OCI-LY1 (cell line): ENCODE data around the gene RPS6KA3.

ENCODE experiments used
- H2AFZ ChIP-seq: fragments of 200-600 bp; sonication (generic), shearing (Covaris generic); 2 replicates; pipeline ENCODE4 v1.6.0; 2014; ENCODE audit warnings: antibody characterized with exemption, mild to moderate bottlenecking, low read length
- H3F3A ChIP-seq: fragments of 200-600 bp; sonication (generic), shearing (Covaris generic); 2 replicates; pipeline ENCODE4 v1.6.0; 2014; ENCODE audit warnings: mild to moderate bottlenecking, antibody characterized with exemption, low read length, moderate library complexity; ENCODE audit not compliant: insufficient read depth
- H3K27ac ChIP-seq: fragments of 200-600 bp; sonication (generic); 2 replicates; pipeline ENCODE4 v1.5.1; 2014; ENCODE audit warnings: low read length, mixed run types, mild to moderate bottlenecking, low read depth; ENCODE audit not compliant: poor library complexity, severe bottlenecking
- H3K27me3 ChIP-seq: fragments of 200-600 bp; sonication (generic); 2 replicates; pipeline ENCODE4 v1.6.0; 2014; ENCODE audit warnings: antibody characterized with exemption, mild to moderate bottlenecking, low read length, moderate library complexity; ENCODE audit not compliant: insufficient read depth
- H3K36me3 ChIP-seq: fragments of 200-600 bp; sonication (generic); 2 replicates; pipeline ENCODE4 v1.6.1; 2014; ENCODE audit warnings: mild to moderate bottlenecking, antibody characterized with exemption, low read length, moderate library complexity, mixed read lengths; ENCODE audit not compliant: insufficient read depth
- H3K4me1 ChIP-seq: fragments of 200-600 bp; sonication (generic); 2 replicates; pipeline ENCODE4 v1.5.1; 2014; ENCODE audit warnings: mild to moderate bottlenecking, low read length, moderate library complexity; ENCODE audit not compliant: insufficient read depth, severe bottlenecking
- H3K4me2 ChIP-seq: fragments of 200-600 bp; sonication (generic), shearing (Covaris generic); 2 replicates; pipeline ENCODE4 v1.6.1; 2014; ENCODE audit warnings: low read length
- H3K4me3 ChIP-seq: fragments of 200-600 bp; sonication (generic); 2 replicates; pipeline ENCODE4 v1.5.1; 2014; ENCODE audit warnings: low read length, low read depth, mild to moderate bottlenecking, mixed read lengths; ENCODE audit not compliant: poor library complexity, severe bottlenecking
- H3K79me2 ChIP-seq: fragments of 200-600 bp; shearing (Covaris generic); 2 replicates; pipeline ENCODE4 v1.6.1; 2016; ENCODE audit warnings: mixed run types, low read length, mixed read lengths; ENCODE audit not compliant: insufficient read depth
- H3K9ac ChIP-seq: fragments of 200-600 bp; sonication (generic), shearing (Covaris generic); 2 replicates; pipeline ENCODE4 v1.6.1; 2014; ENCODE audit warnings: mild to moderate bottlenecking, low read length, mixed read lengths
- H3K9me2 ChIP-seq: fragments of 200-600 bp; sonication (generic), shearing (Covaris generic); 2 replicates; pipeline ENCODE4 v1.6.1; 2014; ENCODE audit warnings: low read depth, mild to moderate bottlenecking, low read length, mixed read lengths
- H3K9me3 ChIP-seq: fragments of 200-600 bp; shearing (Covaris generic); 2 replicates; pipeline ENCODE4 v1.6.1; 2014; ENCODE audit warnings: low read length, mixed read lengths
- H4K20me1 ChIP-seq: fragments of 200-600 bp; sonication (generic), shearing (Covaris generic); 2 replicates; pipeline ENCODE4 v1.6.0; 2016; ENCODE audit warnings: mild to moderate bottlenecking, low read length; ENCODE audit not compliant: insufficient read depth
- EZH2 ChIP-seq: fragments of 200-600 bp; sonication (generic), shearing (Covaris generic); IDR thresholded peaks from 2 replicates; pipeline ENCODE4 v1.8.0; 2017; ENCODE audit warnings: borderline replicate concordance, mixed run types, mild to moderate bottlenecking, antibody characterized with exemption, low read length, moderate library complexity, mixed read lengths
- TF ChIP-seq, protein P1 (sequence below): fragments of 200-600 bp; sonication (generic), shearing (Covaris generic); IDR thresholded peaks from 2 replicates; pipeline ENCODE4 v1.5.1; 2017; ENCODE audit warnings: mild to moderate bottlenecking, antibody characterized with exemption, low read length, moderate library complexity, mixed read lengths

Gene RPS6KA3

DNA sequence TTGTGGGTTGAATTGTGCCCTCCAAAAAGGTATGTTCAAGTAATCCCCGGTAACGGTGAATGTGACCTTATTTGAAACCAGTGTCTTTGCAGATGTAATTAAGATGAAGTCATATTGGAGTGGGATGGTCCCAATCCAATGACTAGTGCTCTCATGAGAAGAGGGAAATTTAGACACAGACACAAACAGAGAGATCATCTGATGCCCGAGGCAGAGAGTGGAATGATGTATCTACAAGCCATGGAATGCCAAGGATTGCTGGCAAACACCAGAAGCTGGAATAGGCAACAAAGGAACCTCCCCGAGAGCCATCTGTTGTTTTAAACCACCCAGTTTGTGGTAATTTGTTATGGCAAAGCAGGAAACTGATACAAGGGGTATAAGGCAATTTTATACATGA is 35.1 kb downstream of the RPS6KA3 start:
- Histone ChIP-seq H3K27me3 (no peaks in the 10 kb centered on the region), H3K36me3 (peaks cover 31% of the 10 kb centered on the region), H3K9me3 (no peaks in the 10 kb centered on the region), H3K4me2 (no peak overlapping the region), H3K4me1 (no peaks in the 10 kb centered on the region), H3F3A (no peaks in the 10 kb centered on the region), H3K4me3 (no peak overlapping the region), H2AFZ (no peak overlapping the region), H3K9me2 (no peaks in the 10 kb centered on the region), H3K79me2 (no peaks in the 10 kb centered on the region), H3K27ac (no peak overlapping the region), H3K9ac (no peak overlapping the region), H4K20me1 (no peaks in the 10 kb centered on the region)
- TF ChIP-seq EZH2 = no peak
- TF ChIP-seq, protein P1, sequence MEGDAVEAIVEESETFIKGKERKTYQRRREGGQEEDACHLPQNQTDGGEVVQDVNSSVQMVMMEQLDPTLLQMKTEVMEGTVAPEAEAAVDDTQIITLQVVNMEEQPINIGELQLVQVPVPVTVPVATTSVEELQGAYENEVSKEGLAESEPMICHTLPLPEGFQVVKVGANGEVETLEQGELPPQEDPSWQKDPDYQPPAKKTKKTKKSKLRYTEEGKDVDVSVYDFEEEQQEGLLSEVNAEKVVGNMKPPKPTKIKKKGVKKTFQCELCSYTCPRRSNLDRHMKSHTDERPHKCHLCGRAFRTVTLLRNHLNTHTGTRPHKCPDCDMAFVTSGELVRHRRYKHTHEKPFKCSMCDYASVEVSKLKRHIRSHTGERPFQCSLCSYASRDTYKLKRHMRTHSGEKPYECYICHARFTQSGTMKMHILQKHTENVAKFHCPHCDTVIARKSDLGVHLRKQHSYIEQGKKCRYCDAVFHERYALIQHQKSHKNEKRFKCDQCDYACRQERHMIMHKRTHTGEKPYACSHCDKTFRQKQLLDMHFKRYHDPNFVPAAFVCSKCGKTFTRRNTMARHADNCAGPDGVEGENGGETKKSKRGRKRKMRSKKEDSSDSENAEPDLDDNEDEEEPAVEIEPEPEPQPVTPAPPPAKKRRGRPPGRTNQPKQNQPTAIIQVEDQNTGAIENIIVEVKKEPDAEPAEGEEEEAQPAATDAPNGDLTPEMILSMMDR = no peak

DNA sequence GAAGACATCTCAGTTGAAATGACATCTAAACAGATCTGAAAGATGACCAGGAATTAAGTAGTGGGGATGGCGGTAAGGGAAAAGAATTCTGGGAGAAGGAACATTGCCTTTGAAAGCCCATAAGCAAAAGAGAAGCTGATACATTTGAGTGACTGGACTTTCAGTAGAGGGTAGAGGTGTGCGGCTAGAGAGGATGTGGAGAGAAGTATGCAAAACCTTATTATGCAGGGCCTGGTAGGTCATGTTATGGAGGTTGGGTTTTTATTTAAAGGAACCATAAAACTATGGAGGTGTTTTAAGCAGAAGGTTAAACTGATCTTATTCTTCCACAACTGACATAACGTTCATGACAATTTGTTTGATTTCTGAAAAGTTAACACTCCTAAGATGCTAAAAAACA is 36.3 kb downstream of the RPS6KA3 start:
- no peak for TF ChIP-seq EZH2
- TF ChIP-seq, protein P1 = no peak
- H3K9me3 ChIP-seq = no peaks in the 10 kb centered on the region
- H3F3A ChIP-seq = no peaks in the 10 kb centered on the region
- no peaks in the 10 kb centered on the region for H3K9me2 ChIP-seq
- H3K27me3 ChIP-seq = no peaks in the 10 kb centered on the region
- no peaks in the 10 kb centered on the region for H3K79me2 ChIP-seq
- no peaks in the 10 kb centered on the region for H4K20me1 ChIP-seq
- no peak overlapping the region for H2AFZ ChIP-seq
- H3K4me3 ChIP-seq = no peak overlapping the region
- H3K36me3 ChIP-seq = peaks cover 31% of the 10 kb centered on the region
- H3K4me2 ChIP-seq = no peak overlapping the region
- H3K9ac ChIP-seq = no peak overlapping the region
- H3K4me1 ChIP-seq = no peaks in the 10 kb centered on the region
- H3K27ac ChIP-seq = no peak overlapping the region

DNA sequence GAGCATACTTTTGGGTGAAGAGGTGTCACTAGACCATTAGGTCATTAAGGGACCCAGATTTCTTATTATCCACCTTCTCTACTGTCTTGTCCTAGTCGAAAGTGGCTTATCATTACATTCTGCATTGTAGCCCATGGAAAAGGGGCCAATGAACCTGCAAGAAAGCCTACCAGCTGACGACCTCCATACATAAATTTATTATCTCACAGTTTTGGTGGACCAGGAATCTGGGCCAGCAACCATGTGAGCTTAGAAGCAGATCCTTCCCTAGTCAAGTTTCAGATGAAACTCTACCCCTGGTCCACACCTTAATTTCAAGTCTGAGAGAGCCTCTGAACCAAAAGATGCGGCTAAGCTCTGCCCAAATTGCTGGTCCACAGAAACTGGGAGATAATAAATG is 37.6 kb downstream of the RPS6KA3 start:
- Histone ChIP-seq H2AFZ (no peak overlapping the region), H4K20me1 (no peaks in the 10 kb centered on the region), H3K4me3 (no peak overlapping the region), H3K4me2 (no peak overlapping the region), H3K9me3 (no peaks in the 10 kb centered on the region), H3K4me1 (no peaks in the 10 kb centered on the region), H3F3A (no peaks in the 10 kb centered on the region), H3K79me2 (no peaks in the 10 kb centered on the region), H3K9ac (no peak overlapping the region), H3K9me2 (no peaks in the 10 kb centered on the region), H3K36me3 (peaks cover 31% of the 10 kb centered on the region), H3K27me3 (no peaks in the 10 kb centered on the region), H3K27ac (no peak overlapping the region)
- TF ChIP-seq, protein P1 = no peak
- TF ChIP-seq EZH2 = no peak
